Kidney epithelial cell (primary cell): ENCODE measurements around the gene TSPO2. TPM values are rescaled to one million over a fixed set of nuclear protein-coding genes. Genes with fewer than 3 reads are reported as not detected.

Experiments
- DNase-seq: peaks from one replicate; pipeline ENCODE4 v3.0.0-alpha.2; 2010; ENCODE audit warnings: low read depth
- H3K27me3 ChIP-seq: 2 replicates; pipeline ENCODE4 v1.6.0; 2011; ENCODE audit warnings: low read length; ENCODE audit not compliant: control insufficient read depth, insufficient read depth
- H3K36me3 ChIP-seq: 2 replicates; pipeline ENCODE4 v1.5.1; 2011; ENCODE audit warnings: low read length; ENCODE audit not compliant: control insufficient read depth, insufficient read depth
- H3K4me3 ChIP-seq: 2 replicates; pipeline ENCODE4 v1.5.1; 2011; ENCODE audit warnings: low read depth, mild to moderate bottlenecking, control low read depth, low read length
- total RNA-seq: library from RNA; depleted of rRNA; stranded (reverse); fragments of >200 nt; gene quantifications from 2 replicates; pipeline ENCODE4 v1.2.3, GENCODE V29; 2015
- TF ChIP-seq, protein P1 (sequence below): IDR thresholded peaks from 2 replicates; pipeline ENCODE4 v1.5.1; 2011; ENCODE audit warnings: mild to moderate bottlenecking, moderate library complexity, low read length, control low read depth, inconsistent platforms; ENCODE audit not compliant: insufficient read depth, poor library complexity, severe bottlenecking

The TSPO2 gene
- total RNA-seq, 1 donor from 2014 or later, result not detected

DNA sequence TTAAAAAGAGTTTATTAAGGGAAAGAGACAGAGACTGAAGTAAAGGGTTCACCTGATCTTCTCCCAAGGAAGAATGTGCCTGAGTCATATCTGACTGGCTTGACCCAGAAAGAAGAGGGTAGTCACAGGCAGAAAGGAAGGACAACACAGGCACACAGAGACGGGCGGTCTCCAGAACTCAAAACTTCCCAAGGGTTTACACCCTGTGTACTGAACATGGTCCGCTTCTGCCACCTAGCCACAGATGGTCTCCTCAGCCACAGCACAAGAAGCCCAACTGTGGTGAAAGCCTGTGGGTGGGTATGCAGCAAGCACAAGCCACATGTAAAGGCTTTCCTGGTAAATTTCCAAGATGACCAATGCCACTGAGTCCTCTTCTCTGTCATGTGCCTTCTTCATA is 20.4 kb upstream of the TSPO2 start:
- H3K36me3 ChIP-seq, result no peaks in the 10 kb centered on the region
- DNase-seq, result no peak
- no peak overlapping the region for H3K4me3 ChIP-seq
- TF ChIP-seq, protein P1, sequence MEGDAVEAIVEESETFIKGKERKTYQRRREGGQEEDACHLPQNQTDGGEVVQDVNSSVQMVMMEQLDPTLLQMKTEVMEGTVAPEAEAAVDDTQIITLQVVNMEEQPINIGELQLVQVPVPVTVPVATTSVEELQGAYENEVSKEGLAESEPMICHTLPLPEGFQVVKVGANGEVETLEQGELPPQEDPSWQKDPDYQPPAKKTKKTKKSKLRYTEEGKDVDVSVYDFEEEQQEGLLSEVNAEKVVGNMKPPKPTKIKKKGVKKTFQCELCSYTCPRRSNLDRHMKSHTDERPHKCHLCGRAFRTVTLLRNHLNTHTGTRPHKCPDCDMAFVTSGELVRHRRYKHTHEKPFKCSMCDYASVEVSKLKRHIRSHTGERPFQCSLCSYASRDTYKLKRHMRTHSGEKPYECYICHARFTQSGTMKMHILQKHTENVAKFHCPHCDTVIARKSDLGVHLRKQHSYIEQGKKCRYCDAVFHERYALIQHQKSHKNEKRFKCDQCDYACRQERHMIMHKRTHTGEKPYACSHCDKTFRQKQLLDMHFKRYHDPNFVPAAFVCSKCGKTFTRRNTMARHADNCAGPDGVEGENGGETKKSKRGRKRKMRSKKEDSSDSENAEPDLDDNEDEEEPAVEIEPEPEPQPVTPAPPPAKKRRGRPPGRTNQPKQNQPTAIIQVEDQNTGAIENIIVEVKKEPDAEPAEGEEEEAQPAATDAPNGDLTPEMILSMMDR, result peak; percentile 40
- H3K27me3 ChIP-seq, result no peaks in the 10 kb centered on the region

DNA sequence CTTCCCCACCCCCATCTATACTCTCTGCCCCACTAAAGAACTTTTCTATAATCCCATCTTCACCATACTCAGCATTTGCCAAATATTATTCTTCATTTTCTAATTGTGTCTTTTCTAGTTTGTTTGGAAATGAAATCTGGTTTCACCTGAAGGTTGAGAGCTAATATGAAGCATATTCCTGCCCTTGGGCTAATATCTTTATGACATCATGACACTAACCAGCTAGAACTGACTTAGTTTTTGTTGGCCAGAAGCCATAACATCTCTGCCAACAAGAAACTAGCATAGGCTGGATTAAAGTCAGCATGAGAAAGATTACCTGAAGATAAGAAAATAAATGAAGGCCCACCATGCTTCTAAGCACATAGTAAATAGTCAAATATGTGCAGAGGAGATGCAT is 20.0 kb upstream of the TSPO2 start:
- TF ChIP-seq, protein P1, result no peak
- Histone ChIP-seq H3K36me3 (no peaks in the 10 kb centered on the region), H3K4me3 (no peak overlapping the region), H3K27me3 (no peaks in the 10 kb centered on the region)
- no peak for DNase-seq

DNA sequence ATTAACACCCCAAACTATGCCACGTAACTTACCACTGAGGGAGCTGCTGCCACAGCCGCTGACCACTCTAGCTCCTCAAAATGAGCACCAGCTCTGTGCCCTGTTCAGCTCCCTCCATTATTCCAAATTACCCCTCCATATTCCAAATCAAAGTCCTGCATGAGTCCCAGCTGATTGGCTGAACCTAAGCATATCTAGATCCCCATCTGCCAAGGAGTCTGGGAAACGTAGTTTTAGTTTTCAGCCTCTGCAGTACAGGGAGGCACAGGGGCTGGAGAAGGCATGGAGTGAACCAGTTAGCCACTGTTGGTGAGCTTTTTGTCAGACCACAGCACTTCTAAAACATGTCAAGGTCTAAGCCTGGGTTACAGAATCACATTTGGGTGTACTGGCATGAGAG is 19.2 kb upstream of the TSPO2 start:
- Histone ChIP-seq H3K4me3 (no peak overlapping the region), H3K27me3 (no peaks in the 10 kb centered on the region), H3K36me3 (no peaks in the 10 kb centered on the region)
- no peak for DNase-seq
- TF ChIP-seq, protein P1, result no peak

DNA sequence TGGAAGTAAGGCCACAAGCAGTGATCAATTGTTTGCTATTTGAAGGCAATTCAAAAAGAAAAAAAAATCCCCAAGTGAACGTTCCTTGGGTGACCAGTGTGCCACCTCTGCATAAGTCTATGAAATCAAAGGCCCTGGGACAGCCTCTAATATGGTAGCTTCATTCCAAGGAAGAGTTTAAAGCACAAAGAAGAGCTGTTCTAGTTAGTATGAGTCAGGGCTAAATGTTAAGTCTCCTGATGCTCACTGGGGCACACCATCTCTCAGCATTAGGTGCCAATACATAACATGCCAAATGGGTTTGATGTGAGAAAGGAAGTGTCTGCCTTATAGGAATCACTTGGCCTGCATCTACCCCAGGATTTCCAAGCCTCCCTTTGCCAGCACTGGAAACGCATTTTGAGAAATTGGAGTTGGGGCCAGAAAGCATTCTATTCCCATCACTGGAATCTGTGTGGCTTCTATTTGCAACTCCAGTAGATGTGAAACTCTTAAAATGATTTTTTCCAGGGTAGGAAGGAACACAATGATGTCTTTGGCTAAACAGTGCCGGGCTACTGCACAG is 16.2 kb upstream of the TSPO2 start:
- Histone ChIP-seq H3K36me3 (no peaks in the 10 kb centered on the region), H3K4me3 (no peak overlapping the region), H3K27me3 (no peaks in the 10 kb centered on the region)
- TF ChIP-seq, protein P1, result no peak
- no peak for DNase-seq

DNA sequence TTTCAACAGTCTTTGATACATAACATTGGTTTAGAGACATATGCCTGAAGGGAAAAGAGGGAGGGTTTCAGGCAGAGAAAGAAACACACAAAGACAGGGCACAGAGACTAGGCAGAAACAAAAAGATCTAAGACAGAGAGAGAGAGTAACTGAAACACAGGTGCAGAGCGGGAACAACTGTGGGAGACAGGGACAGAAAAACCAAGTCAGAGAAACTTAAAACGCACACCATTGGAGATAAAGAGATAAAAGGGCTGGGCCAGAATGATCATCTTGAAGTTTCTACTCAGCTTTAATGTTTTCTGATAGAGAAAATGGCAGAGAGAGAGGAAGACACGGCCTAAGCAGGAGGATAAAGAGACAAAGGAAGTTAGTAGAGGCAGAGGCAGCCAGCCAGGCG is 15.0 kb upstream of the TSPO2 start:
- DNase-seq, result no peak
- Histone ChIP-seq H3K4me3 (peak overlapping the region; percentile 42), H3K36me3 (no peaks in the 10 kb centered on the region), H3K27me3 (no peaks in the 10 kb centered on the region)
- TF ChIP-seq, protein P1, result no peak
